ENCODE measurements around the gene TOR1B. TPM values are rescaled to one million over a fixed set of nuclear protein-coding genes. Genes with fewer than 3 reads are reported as not detected.

The TOR1B gene
- total RNA-seq, 3 donors from 2014 or later = 22.6 to 26.7 (median 23.9) TPM

DNA sequence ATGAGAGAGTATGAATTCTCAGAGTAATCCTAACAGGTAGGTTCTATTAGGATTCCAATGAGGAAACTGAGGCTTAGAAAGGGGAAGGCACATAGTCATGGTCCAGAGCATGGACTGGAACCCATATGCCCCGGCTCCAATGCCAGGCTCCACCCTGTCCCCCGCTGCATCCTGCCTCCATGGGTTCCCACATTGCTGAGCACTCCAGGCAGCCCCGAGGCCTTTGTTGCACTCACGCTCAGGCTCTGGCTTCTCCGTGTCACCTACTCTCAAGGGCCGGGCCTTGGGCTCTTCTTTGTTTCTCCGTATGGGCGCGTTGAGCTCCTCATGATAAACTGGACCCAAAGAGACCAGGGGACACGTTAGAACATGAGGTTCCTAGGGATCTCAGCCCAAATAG, 26.0 kb downstream of the TOR1B start:
- intact Hi-C loops (cut with DNase I; ENCODE audit: low total_unique reads) = no loop called here
- no peaks in the 10 kb centered on the region for H3K27me3 ChIP-seq
- H3K4me1 ChIP-seq = no peaks in the 10 kb centered on the region
- DNase-seq (ENCODE audit: low spot score in 2 of 2) = no peak
- H3K4me3 ChIP-seq = no peak overlapping the region
- no peak overlapping the region for H3K27ac ChIP-seq
- TF ChIP-seq POLR2AphosphoS5 (IDR thresholded peaks at IDR 0.05) (no peak), POLR2A (IDR thresholded peaks at IDR 0.05) (no peak)
- TF ChIP-seq, protein P1, sequence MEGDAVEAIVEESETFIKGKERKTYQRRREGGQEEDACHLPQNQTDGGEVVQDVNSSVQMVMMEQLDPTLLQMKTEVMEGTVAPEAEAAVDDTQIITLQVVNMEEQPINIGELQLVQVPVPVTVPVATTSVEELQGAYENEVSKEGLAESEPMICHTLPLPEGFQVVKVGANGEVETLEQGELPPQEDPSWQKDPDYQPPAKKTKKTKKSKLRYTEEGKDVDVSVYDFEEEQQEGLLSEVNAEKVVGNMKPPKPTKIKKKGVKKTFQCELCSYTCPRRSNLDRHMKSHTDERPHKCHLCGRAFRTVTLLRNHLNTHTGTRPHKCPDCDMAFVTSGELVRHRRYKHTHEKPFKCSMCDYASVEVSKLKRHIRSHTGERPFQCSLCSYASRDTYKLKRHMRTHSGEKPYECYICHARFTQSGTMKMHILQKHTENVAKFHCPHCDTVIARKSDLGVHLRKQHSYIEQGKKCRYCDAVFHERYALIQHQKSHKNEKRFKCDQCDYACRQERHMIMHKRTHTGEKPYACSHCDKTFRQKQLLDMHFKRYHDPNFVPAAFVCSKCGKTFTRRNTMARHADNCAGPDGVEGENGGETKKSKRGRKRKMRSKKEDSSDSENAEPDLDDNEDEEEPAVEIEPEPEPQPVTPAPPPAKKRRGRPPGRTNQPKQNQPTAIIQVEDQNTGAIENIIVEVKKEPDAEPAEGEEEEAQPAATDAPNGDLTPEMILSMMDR (IDR thresholded peaks at IDR 0.05) = no peak
- peaks cover 8% of the 10 kb centered on the region for H3K36me3 ChIP-seq
- no peaks in the 10 kb centered on the region for H3K9me3 ChIP-seq

DNA sequence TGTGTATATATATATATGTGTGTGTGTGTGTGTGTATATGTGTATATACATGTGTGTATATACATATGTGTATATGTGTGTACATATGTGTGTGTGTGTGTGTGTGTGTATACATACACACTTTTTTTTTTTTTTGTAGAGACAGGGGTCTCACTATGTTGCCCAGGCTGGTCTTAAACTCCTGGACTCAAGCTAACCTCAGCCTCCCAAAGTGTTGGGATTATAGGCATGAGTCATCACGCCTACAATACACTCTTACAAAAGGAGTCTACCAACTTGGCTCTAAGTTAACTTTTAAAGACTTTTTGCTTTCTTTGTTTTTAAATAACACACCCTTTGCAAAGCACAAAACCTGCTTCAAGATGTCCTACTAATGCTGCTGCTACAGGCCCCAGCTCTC, 30.0 kb downstream of the TOR1B start:
- H3K27ac ChIP-seq = no peak overlapping the region
- H3K4me3 ChIP-seq = no peak overlapping the region
- DNase-seq (ENCODE audit: low spot score in 2 of 2) = no peak
- H3K9me3 ChIP-seq = no peaks in the 10 kb centered on the region
- intact Hi-C loops (cut with DNase I; ENCODE audit: low total_unique reads) = no loop called here
- TF ChIP-seq, protein P1 (IDR thresholded peaks at IDR 0.05) = no peak
- TF ChIP-seq POLR2A (IDR thresholded peaks at IDR 0.05) (no peak), POLR2AphosphoS5 (IDR thresholded peaks at IDR 0.05) (no peak)
- H3K36me3 ChIP-seq = peaks cover 8% of the 10 kb centered on the region
- no peaks in the 10 kb centered on the region for H3K27me3 ChIP-seq
- peaks cover 0 to 12% of the 10 kb centered on the region in 2 donors for H3K4me1 ChIP-seq

DNA sequence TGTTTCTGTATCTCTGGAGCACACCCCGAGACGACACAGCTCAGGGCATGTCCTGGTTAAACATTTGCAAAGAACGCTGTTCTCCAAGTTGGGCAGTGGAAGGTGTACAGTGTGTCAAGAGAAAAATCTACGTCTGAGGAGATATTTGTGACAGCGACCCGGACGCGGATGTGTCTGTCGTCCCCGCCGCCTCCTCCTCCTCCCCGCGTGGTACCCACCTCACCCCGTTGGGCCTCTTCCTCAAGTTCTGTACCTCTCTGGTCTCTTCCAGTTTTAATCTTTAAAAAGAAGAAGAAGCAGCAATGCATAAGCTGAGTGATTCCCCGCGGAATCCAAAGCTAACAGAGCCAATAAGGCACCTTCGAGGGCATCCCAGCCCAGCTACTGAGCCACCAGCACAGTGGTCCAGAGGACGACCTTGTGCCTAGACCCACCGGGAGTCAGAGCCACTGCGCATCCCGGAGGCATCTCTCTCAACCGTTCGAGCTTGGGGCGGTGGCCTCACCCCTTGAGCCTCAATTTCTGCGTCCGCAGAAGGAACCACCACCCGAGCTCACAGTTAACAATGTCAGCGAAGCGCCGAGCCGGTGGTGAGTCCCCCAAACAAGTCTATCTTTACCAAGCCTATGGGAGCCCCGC, 31.6 kb downstream of the TOR1B start:
- Histone ChIP-seq H3K9me3 (no peaks in the 10 kb centered on the region), H3K27me3 (no peaks in the 10 kb centered on the region), H3K36me3 (no peaks in the 10 kb centered on the region), H3K4me3 (peak overlapping the region; percentile 75 to 94 (median 80)), H3K4me1 (peaks cover 0 to 12% of the 10 kb centered on the region in 2 donors), H3K27ac (peak overlapping the region; percentile 86 to 92)
- intact Hi-C loops (cut with DNase I; ENCODE audit: low total_unique reads) = no loop called here
- TF ChIP-seq, protein P1 (IDR thresholded peaks at IDR 0.05) = no peak
- TF ChIP-seq POLR2A (IDR thresholded peaks at IDR 0.05) (no peak), POLR2AphosphoS5 (IDR thresholded peaks at IDR 0.05) (no peak)
- DNase-seq (ENCODE audit: low spot score in 2 of 2) = no peak

DNA sequence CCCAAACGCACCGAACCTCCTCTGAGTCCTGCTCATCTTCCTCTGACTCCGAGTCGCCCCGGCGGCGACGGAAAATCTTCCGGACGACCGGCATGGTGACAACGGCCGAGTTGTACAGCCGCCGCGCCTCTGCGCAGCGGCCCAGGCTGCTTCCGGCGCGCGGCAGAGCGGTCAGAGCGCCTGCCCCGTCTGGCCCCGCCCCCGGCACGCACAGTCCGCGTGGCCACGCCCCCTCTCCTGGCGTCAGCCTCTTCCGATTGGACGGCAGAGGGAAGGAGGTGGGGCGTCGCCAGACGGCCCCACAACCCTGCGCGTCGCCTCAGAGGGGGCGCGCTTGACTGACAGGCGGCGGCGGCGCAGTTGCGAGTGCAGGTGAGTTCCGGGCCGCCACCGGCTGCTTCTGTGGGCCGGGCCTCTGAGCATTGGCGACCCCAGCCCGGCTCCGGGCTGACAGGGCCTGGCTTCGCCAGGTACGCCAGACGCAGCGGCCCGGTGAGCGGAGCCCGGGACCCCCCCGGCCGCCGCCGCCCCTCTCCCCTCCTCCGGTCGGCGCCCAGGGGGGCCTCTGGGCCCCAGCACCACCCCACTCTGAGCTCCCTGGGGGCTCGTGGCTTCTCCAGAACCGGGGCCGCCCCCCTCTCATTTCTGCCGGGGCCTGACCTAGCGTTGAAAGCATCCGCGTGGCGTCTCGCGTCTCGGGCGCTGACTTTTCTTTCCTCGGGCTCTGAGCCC, 32.3 kb downstream of the TOR1B start, which contains the start of the genes C9orf78 and USP20:
C9orf78 (minus strand) TSS at position 148 of the 732 bp plus-strand sequence; CDS start at position 94, 54 bp downstream.
USP20 (plus strand) TSS at position 331 of the 732 bp plus-strand sequence. CDS start 17,098 bp downstream, outside the sequence.
- Histone ChIP-seq H3K27ac (peak within 1 kb of the TSS; percentile 86 to 92), H3K4me3 (peak within 1 kb of the TSS; percentile 75 to 94 (median 80)), H3K27me3 (no peaks in the 10 kb centered on the region), H3K36me3 (no peaks in the 10 kb centered on the region), H3K9me3 (no peaks in the 10 kb centered on the region), H3K4me1 (peaks cover 0 to 12% of the 10 kb centered on the region in 2 donors)
- TF ChIP-seq, protein P1 (IDR thresholded peaks at IDR 0.05) = no peak
- peak; percentile 91 for TF ChIP-seq POLR2A (IDR thresholded peaks at IDR 0.05)
- TF ChIP-seq POLR2AphosphoS5 (IDR thresholded peaks at IDR 0.05) = peak; percentile 95 to 98 (median 96)
- peak; percentile 93 to 94 for DNase-seq (ENCODE audit: low spot score in 2 of 2)
- intact Hi-C loops (cut with DNase I; ENCODE audit: low total_unique reads) = no loop called here

DNA sequence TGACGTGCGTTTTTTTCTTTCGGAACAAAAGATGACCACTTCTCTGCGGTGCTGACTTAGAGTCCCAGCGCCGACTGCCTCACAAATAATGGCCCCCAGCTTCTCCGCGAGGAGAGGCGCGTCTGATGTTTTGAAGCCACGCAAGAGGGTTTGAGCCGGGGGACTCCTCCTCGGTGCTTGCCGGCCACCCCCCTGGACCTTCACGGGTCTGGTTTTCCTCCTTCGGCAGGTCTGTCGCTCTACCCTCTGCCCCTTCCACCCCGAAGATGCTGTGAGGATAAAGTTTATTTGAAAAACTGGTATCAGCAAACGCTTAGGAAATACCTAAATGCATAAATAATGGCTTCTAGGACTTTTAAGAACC, 32.9 kb downstream of the TOR1B start:
- Histone ChIP-seq H3K9me3 (no peaks in the 10 kb centered on the region), H3K4me3 (peak overlapping the region; percentile 75 to 94 (median 80)), H3K27ac (peak overlapping the region; percentile 86 to 92), H3K4me1 (peaks cover 0 to 12% of the 10 kb centered on the region in 2 donors), H3K36me3 (no peaks in the 10 kb centered on the region), H3K27me3 (no peaks in the 10 kb centered on the region)
- TF ChIP-seq POLR2A (IDR thresholded peaks at IDR 0.05) = no peak
- no peak for TF ChIP-seq POLR2AphosphoS5 (IDR thresholded peaks at IDR 0.05)
- TF ChIP-seq, protein P1 (IDR thresholded peaks at IDR 0.05) = no peak
- intact Hi-C loops (cut with DNase I; ENCODE audit: low total_unique reads) = no loop called here
- DNase-seq (ENCODE audit: low spot score in 2 of 2) = no peak

Measured in breast epithelium (tissue), 4 donors.